AG08396 (cell line): ENCODE data around the gene ONECUT3.
"Not testable (repeated sequence)": the region's sequence is repeated elsewhere in the genome, so short reads cannot be mapped to it uniquely, and the experiment has no call there.

ENCODE experiments used
- DNase-seq: peaks from one replicate; pipeline ENCODE4 v3.0.0; 2012; ENCODE audit warnings: low spot score, mixed read lengths

ONECUT3 gene

DNA sequence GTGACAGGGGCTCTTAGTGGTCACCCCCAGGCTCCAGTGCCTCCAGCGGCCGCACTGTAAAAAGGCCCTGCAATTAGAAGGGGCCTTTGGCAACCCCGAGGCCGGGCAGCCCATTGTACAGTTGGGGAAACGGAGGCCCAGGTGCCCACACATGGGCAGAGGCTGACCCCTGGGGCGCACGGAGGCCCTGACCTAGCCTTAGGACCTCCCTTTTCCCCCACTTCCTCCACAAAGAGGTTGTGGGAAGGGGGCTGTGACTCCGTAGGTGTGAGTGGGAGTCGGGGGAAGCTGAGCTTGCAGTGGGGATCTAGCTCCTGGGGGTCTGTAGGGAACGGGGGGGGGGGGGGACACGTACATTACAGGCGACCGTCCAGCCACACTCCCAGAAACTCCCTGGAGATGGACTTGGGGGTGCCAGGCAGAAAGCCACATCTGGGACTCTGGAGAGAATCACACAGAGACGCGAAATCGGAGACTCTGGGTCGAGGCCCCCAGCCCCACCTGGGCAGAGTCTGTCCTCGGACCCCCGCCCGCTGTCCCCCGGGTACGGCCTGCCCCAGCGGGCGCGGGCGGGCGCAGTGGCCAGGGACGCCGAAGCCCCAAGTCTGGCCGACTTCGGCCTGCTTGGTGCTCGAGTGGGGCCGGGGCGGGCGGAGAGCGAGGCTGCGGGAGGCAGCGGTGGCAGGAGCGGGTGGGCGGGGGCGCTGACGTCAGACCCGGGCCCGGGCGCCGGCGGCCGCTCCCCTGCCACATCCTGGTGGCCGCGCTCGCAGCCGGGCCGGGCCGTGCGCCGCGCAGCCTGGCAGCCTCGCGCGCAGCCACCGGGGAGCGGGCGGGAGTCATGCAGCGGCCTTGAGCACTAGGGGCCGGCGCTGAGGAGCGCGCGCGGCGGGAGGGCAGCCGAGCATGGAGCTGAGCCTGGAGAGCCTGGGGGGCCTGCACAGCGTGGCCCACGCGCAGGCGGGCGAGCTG, at the start of gene ONECUT3:
Gene ONECUT3 (plus strand): TSS at position 750 of the 972 bp plus-strand sequence. CDS start 157 bp downstream, at position 907.
- no peak for DNase-seq

DNA sequence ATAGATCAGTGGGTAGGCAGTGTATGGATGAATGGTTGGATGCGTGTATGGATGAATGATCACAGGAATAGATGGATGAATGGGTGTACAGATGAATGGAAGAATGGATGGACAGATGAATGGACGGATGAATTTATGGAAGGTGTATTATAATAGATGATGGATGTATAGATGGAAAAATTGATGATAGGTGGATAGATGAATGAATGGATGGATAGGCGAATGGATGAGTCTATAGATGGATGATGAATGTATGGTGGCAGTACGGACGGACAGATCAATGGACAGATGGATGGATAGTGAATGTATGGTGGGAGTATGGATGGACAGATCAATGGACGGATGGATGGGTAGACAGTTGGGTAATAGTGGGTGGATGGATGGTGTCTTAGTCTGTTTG, 49.0 kb upstream of the ONECUT3 start:
- no peak for DNase-seq

DNA sequence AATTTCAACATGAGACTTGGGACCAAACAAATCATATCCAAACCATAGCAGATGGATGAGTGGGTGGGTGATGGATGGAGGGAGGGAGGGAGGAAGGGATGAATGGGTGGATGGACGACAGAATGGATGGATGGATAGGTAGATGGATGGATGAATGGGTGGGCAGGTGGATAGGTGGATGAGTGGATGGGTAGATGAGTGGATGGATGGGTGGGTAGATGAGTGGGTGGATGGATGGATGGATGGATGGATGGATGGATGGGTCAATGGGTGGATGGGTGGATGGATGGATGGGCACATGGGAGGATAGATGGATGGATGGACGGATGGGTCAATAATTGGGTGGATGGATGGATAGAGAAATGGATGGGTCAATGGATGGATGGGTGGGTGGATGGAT, 47.9 kb upstream of the ONECUT3 start:
- DNase-seq, result no peak

DNA sequence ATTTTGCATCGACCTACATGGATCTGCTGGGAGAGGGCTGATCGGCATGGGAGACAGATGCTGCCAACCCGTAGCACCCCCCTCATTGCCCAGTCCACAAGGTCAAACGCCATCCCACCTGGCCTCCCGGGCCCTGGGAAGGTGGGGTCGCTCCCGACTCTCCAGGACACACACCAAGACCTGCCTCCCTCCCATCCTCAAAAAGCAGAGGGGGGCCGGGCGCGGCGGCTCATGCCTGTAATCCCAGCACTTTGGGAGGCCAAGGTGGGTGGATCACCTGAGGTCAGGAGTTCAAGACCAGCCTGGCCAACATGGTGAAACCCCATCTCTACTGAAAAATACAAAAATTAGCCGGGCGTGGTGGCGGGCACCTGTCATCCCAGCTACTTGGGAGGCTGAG, 46.7 kb upstream of the ONECUT3 start:
- DNase-seq, result not testable (repeated sequence)

DNA sequence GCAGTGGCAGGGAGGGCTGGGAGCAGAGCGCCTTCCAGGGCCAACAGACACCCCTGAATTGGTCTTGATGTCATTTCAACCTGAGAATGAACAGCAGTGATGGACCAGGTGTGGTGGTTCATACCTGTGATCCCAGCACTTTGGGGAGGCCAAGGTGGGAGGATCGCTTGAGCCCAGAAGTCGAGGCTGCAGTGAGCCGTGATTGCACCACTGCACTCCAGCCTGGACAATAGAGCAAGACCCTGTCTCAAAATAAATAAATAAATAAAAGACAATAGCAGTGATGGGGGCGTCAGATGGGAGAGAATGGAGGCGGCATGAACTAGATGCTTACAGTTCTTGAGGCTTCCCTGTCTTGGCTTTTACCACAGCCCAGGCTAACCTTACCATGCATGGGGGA, 46.1 kb upstream of the ONECUT3 start:
- DNase-seq, result no peak

DNA sequence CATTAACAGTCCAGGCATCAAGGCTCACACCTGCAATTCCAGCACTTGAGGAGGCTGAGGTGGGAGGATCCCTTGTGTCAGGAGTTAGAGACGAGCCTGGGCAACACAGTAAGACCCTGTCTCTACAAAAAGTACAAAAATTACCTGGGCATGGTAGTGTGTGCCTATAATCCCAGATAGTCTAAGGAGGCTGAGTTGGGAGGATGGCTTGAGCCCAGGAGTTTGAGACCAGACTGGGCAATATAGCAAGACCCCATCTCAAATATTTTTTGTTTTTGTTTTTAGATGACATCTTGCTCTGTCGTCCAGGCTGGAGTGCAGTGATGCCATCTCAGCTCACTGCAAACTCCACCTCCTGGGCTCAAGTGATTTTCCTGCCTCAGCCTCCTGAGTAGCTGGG, 40.1 kb upstream of the ONECUT3 start:
- no peak for DNase-seq

DNA sequence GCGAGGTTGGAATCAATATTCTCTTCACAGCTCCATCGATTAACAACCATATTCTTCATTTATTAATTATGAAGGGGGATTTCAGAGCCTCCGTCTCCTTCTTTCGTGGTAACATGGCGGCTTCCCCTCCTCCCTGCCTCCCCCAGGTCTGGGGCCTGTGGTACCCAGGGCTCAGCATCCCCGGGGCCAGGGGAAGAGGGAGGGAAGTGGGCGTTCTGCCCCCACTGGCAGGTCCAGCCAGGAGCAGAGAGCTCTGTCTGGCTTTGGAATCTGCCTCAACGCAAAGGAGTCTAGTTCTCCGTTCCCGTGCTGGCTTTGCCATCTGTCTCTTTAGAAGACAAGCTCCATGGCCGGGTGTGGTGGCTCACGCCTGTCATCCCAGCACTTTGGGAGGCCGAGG, 37.8 kb upstream of the ONECUT3 start:
- no peak for DNase-seq

DNA sequence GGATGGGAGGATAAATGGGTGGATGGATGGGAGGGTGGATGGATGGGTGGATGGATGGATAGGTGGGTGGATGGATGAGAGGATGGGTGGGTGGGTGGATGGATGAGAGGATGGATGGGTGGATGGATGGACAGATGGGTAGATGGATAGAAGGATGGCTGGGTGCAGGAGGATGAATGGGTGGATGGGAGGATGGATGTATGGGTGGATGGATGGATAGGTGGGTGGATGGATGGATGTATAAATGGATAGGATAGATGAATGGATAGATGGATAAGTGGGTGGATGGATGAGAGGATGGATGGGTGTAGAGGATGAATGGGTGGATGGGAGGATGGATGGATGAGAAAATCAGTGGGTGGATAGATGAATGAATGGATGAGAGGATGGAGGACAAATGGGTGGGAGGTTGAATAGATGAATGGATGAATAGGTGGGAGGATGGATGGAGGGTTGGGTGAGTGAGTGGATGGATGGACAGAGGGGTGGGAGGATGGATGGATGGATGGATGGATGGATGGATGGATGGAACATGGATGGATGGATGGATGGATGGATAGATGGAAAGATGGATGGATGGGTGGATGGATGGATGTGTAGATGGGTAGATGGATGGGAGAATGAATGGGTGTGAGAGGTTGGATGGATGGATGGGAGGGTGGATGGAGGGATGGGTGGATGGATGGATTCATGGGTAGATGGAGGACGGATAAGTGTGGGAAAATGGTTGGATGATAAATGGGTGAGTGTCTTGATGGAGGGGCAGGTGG, 35.9 kb upstream of the ONECUT3 start:
- no peak for DNase-seq

DNA sequence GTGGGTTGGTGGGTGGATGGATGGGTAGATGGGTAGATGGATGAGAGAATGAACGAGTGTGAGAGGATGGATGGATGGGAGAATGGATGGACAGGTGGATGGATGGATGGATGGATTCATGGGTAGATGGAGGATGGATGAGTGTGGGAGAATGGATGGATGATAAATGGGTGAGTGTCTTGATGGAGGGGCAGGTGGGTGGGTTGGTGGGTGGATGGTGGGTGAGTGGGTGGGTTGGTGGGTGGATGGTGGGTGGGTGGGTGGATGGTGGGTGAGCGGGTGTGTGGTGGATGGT, 35.4 kb upstream of the ONECUT3 start:
- DNase-seq, result no peak

DNA sequence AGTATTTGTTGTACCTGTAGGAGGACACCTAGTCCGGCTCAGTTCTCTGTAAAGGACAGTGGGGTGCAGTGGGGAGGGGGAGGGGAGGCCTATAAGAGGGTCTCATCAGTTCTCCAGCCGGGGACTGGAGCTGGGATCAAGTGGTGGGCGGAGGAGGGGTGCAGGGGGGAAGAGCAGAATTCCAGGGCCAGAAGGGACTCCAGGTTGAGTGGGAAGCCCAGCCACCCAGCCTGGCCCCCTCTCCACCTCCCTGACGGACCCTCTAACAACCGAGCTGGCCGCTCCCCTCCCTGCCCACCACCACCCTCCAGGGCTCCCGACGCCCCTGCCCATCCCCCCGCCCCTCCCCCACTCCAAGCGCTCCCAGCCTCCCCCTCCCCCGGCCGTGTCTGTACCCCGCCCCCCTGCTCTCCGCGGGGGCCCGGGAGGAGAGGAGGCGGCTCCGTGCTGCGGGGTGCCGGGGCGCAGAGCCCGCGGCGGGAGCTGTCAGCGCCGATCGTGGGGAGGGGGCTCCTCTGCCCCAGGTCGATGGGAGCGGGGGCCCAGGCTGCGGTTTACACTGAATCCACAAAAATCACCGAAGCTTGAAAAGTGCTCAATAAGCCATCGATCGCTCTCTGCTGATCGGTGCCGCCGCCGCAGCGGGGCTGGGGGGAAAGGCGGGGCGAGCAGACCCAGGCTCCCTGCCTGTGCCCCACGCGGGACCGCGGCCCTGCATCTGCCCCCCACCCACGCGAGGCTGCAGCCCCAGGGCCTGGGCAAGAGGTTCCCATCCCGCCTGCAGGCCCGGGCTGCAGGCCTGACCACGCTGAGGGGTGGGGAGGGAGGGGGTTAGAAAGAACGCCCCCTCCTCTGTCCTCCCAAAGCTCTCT, 34.6 kb upstream of the ONECUT3 start:
- DNase-seq, result no peak

DNA sequence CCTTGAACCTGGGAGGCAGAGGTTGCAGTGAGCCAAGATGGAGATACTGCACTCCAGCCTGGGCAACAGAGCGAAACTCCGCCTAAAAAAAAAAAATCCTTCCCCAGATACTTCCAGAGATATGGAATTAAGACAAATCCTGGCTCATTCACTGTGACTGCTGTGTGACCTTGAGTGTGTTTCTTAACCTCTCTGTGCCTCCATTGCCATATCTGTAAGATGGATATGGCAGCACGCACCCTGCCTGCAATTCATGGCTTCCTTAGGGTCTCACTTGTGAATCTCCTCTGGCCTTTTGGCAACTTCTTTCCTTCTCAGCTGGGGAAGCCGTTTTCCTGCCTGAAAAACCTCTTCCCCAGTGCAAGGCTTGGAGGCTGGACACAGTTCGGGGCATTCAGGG, 33.8 kb upstream of the ONECUT3 start:
- DNase-seq, result no peak

DNA sequence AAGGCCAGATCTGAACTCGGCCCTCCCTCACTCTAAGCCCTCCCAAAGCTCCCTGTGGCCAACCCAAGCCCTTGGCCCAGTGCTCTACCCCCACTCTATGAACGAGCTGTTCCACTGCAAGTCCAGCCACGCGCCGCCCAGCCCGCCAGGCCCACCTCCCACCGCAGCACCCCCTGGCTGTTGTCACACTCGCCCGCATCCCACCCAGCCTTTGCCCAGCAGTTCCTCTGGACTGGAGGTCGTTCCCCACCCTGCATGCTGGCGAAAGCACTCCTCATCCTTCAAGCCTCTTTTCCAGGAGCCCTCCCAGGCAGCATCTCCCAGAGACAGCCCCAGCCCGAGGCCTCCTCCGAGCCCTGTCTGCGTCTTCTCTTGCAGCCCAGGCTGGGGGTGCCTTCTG, 33.1 kb upstream of the ONECUT3 start:
- no peak for DNase-seq

DNA sequence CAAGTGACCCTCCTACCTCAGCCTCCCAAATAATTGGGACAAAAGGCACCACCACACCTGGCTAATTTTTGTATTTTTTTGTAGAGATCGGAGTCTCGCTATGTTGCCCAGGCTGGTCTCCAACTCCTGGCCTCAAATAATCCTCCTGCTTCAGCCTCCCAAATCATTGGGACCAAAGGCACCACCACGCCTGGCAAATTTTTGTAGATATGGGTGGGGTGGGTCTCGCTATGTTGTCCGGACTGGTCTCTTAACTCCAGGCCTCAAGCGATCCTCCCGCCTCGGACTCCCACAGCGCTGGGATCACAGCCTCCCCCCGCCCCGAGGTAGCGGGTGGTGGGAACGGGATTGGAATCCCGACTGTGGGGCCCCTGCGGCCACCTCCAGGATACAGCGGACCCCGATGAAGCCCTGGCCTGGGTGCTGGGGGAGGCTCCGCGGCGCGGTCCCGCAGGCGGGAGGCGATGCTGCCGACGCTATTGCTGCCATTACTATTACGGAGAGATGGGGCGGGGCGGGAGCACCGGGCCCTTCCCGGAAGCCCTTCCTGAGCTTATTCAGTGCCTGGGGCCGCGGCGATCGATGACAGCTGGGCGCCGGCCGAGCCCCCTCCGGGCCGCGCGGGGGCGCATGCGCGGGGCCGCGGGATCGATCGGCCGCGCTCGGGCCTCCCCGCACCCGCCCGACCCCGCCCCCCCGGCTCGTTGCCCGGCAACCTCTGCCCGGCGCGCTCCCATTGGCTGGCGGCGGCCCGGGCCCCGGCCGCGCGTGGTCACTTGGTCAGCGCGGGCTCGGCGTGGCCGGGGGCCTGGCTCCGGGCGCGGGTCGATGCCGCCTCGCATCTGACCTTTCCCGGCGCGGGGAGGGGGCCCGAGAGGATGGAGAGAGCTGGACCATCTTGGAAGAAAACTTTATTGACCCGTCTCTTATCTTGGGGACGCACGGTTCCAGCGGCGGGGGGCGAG, 27.9 kb upstream of the ONECUT3 start:
- DNase-seq, result peak; percentile 100

DNA sequence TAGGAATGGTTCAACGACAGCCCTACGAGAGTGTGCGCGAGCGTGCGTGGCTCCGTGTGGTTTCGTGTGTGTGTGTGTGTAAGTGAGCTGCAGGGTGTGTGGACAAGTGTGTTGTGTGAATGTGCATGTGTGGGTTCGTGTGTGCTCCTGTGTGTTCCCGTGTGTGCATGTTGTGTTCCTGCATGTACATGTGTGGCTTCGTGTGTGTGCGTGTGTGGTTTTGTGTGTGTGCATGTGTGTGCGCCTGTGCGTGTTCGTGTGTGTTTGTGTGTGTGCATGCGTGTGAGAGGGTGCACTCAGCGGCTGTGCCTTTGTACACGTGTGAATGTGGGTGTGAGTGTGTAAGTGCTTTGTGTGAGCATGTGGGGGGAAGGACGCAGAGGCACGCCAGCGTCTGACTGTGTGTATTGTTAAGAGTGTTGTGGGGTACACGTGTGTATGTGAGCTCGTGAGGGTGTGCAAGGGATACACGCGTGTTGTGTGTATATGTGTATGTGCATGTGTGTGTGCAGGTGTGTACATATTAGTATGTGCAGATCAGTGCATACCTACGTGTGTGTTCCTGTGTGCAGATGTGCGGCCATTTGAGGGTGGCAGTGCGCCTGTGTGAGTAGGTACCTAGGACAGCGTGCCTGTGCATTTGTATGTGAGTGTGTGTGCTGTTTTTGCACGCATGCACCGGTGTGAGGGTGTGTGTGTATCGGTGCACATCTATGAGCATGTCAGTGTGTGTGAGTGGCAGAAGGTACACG, 24.3 kb upstream of the ONECUT3 start:
- DNase-seq, result no peak

DNA sequence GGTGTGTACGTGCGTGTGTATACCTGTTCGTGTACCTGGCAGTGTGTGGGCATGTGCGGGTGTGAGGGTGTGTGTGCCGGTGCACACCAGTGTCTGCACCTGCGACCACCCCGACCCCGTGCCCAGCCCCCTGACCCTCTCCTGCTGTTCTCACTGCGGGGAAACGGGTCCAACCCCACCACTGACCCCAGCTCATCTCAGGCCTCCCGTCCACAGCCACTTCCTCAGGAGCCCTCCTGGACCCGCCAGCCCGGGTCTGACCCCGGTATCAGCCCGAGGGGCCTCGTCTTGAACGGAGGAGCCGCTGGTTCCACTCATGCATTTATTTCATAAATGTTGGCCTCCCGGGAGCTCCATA, 23.8 kb upstream of the ONECUT3 start:
- DNase-seq, result no peak

DNA sequence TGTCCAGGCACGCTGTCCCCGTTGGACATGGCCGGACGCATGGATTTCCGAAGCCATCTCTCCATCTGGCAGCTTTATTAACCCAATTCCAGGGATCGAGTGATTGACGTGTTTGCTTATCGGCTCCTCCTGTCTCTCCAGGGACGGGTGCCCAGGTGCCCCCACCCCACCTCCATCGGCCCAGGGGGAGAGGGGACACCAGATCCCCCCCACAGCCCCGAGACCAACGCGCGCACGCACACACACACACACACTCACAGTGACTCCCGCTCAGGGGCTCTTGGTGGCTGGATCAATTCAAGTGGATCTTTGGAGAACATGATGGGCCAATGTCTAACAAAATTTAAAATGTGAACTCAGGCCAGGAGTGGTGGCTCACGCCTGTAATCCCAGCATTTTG, 23.1 kb upstream of the ONECUT3 start:
- DNase-seq, result no peak

DNA sequence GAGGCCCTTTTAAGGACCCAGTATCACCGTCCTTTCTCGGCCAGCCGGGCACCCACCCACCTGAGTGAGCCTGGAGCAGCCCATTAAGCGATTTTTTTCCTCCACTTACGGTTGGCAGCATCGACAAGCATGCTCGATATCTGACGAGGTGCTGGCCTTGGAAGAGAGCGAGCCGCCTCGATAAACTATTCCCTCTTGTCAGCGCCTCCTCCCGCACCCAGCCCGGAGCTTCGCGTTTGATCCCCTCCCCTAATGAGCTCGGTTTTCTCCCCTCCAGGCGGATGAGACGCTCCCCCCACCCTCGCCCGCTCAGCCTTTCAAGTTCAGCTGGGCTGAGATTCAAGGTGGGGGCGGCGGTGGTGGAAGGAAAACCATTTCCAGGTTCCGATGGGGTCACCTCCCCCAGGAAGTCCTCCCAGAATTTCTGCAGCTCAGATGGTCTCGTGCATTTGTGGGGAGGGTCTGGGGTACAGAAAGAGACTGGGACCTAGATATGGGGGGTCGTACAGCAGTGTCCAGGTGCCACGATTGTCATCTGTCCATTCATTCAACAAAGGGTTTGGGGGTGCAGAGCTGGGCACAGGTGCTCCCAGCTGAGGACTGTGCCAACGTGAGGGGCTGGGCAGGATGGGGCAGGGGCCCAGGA, 18.9 kb upstream of the ONECUT3 start:
- DNase-seq, result no peak

DNA sequence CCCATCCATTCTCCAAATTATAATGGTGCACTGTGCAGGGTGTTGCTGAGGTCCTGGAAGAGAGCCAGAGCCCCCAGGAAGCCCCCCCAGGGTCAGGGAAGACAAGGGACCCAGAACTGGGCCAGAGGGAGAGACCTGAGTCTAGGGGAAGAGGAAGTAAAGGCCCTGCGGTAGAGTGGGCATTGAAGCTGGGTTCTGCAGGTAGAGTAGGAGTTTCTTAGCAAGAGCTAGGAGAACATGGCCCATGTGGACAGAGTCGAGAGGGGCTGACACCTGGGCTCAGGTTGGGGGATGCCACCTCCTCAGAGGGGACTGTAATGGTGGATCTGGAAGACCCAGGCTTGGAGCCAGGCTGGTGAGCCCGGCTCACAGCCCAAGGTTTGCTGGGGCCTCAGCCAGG, 17.0 kb upstream of the ONECUT3 start:
- no peak for DNase-seq

DNA sequence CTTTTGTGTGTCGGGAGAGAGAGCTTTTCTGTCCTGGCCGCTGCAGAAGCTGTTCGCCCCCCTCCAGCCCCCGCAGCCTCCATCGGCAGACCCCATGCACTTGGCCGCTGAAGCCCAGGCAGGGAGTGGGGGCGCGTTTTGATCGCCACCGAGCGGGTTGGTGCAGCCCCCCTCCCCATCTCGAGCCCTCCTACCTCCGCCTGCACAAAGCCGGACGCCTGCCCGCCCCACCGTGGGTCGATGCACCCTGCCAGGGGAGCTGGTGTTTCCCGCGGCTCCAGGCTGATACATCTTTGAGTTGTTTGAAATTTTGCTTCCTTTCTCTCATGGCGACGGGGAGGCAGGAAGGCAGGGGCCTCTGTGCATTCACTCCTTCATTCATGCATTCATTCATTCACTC, 16.4 kb upstream of the ONECUT3 start:
- no peak for DNase-seq
